ENCODE measurements around the gene SLC27A1.

The SLC27A1 gene

DNA sequence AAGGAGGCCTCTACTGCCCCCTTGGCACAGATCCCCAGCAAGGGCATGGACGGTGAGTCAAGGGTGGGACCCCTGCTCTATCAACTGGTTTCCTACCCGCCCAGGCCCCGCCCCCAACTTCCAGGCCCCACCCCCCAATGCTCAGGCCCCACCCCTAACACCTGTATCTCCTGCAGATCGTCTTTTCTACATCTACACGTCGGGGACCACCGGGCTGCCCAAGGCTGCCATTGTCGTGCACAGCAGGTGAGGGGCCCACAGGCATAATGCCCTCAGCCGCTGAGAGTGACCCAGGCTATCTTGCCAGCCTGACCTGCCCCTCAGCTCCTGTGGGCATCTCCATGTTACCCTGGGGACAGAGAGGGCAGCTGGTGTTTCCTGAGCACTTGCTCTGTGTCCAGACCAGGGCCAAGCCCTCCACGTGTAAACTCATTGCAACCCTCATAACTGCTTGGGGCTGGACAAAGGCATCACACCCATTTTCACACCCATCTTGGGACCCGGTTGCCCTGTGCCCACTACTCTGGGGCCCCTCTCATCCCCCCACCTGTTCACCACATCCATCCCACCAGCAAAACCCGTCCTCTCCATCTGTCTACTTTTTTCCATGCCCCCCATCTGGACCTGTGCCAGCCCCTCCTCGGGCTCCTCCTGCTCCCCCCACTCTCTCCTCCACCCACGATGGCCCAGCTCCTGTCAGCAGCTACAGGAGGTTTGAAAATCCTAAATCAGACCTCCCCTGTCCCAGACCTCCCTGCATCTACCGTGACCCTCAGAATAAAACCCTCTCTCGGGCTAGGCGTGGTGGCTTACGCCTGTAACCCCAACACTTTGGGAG is 17.2 kb downstream of the SLC27A1 start:
- no peak overlapping the region for H3K27ac Mint-ChIP-seq
- H3K36me3 Mint-ChIP-seq (ENCODE audit: low read depth) = peaks cover 12% of the 10 kb centered on the region
- no peak overlapping the region for H3K4me3 Mint-ChIP-seq
- H3K4me1 Mint-ChIP-seq = peaks cover 13% of the 10 kb centered on the region
- no peaks in the 10 kb centered on the region for H3K9me3 Mint-ChIP-seq
- TF ChIP-seq, protein P1, sequence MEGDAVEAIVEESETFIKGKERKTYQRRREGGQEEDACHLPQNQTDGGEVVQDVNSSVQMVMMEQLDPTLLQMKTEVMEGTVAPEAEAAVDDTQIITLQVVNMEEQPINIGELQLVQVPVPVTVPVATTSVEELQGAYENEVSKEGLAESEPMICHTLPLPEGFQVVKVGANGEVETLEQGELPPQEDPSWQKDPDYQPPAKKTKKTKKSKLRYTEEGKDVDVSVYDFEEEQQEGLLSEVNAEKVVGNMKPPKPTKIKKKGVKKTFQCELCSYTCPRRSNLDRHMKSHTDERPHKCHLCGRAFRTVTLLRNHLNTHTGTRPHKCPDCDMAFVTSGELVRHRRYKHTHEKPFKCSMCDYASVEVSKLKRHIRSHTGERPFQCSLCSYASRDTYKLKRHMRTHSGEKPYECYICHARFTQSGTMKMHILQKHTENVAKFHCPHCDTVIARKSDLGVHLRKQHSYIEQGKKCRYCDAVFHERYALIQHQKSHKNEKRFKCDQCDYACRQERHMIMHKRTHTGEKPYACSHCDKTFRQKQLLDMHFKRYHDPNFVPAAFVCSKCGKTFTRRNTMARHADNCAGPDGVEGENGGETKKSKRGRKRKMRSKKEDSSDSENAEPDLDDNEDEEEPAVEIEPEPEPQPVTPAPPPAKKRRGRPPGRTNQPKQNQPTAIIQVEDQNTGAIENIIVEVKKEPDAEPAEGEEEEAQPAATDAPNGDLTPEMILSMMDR (IDR thresholded peaks at IDR 0.05; ENCODE audit: unreplicated experiment in 3 of 3) = no peak
- no peaks in the 10 kb centered on the region for H3K27me3 Mint-ChIP-seq (ENCODE audit: low read depth)

DNA sequence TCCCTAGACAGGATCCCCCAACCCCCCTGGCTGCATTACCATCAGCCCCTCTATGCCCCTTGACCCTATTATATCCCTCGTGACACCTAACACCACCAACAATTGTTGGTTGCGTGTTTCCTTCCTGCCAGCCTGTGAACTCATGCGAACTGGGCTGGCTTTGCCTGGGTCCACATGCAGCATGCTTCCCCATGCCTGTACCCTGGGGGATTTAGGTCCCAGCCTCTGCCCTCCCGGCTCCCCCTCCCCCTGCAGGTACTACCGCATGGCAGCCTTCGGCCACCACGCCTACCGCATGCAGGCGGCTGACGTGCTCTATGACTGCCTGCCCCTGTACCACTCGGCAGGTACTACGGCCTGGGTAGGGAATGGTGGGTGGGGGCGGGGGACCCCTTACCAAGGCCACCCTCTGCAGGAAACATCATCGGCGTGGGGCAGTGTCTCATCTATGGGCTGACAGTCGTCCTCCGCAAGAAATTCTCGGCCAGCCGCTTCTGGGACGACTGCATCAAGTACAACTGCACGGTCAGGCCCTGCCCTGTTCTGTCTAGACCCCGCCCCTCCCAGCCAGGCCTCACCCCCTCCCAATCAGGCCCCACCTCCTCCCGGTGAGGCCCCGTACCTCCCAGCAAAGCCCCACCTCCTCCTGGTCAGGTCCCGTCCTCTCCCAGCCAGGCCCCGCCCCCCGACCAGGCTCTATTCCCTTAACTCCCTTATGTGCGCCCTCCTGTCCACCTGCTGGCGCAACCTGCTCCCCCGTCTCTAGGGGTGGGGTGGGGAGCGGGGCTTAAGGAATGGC is 18.5 kb downstream of the SLC27A1 start:
- Mint-ChIP-seq H3K4me3 (peak overlapping the region in 2 of 3 experiments; percentile 34 to 36), H3K36me3 (ENCODE audit: low read depth) (peaks cover 12% of the 10 kb centered on the region), H3K9me3 (no peaks in the 10 kb centered on the region), H3K27me3 (ENCODE audit: low read depth) (no peaks in the 10 kb centered on the region), H3K4me1 (peaks cover 13% of the 10 kb centered on the region), H3K27ac (peak overlapping the region in 2 of 3 experiments; percentile 7 to 40)
- TF ChIP-seq, protein P1 (IDR thresholded peaks at IDR 0.05; ENCODE audit: unreplicated experiment in 3 of 3) = peak; percentile 12 to 50 (median 16)

DNA sequence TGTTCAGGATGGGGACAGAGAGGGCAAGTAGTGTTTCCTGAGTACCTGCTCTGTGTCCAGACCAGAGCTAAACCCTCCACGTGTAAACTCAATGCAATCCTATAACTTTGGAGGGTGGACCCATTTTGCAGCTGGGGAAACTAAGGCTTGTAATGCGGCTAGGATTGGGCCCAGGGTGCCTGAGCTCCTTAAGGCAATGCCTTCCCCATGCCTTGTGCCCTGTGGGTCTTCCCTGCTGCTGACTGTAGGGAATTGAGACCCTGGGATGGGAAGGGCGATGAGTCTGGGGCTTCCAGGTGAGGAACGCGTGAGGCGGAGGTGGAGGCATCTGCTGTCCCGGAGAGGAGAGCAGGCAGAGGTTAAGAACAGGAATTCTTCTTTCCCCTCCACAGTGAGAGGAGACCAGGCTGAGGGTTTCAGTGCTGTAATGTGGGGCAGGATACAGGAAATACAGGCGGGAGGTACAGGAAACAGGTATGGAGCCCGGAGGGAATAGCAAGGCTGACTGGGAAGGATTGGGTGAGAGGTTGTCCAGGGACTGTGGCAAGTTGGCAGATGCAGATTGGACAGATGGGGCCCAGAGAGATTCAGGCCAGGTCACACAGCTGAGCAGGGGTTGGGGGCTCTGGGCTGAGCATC is 19.2 kb downstream of the SLC27A1 start:
- H3K9me3 Mint-ChIP-seq = no peaks in the 10 kb centered on the region
- H3K4me1 Mint-ChIP-seq = peaks cover 13% of the 10 kb centered on the region
- no peaks in the 10 kb centered on the region for H3K27me3 Mint-ChIP-seq (ENCODE audit: low read depth)
- H3K4me3 Mint-ChIP-seq = no peak overlapping the region
- TF ChIP-seq, protein P1 (IDR thresholded peaks at IDR 0.05; ENCODE audit: unreplicated experiment in 3 of 3) = no peak
- peak overlapping the region in 2 of 3 experiments; percentile 17 to 30 for H3K27ac Mint-ChIP-seq
- H3K36me3 Mint-ChIP-seq (ENCODE audit: low read depth) = peaks cover 9% of the 10 kb centered on the region

DNA sequence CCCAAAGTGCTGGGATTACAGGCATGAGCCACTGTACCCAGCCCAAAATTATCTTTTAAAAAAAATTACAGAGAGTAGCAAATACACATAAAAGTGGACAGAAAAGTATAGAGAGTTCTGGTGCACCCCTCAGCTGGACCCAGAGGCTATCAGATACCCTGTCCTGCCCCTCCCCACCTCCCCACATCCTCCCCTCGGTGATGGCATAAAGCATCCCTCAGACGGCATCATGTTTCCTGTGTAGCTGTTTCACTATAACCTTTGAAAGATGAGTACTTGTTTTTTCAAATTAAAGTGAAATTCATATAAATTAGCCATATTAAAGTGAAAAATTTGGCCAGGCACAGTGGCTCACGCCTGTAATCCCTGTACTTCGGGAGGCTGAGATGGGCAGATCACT is 20.1 kb downstream of the SLC27A1 start:
- peaks cover 13% of the 10 kb centered on the region for H3K4me1 Mint-ChIP-seq
- no peaks in the 10 kb centered on the region for H3K9me3 Mint-ChIP-seq
- H3K36me3 Mint-ChIP-seq (ENCODE audit: low read depth) = peaks cover 9% of the 10 kb centered on the region

DNA sequence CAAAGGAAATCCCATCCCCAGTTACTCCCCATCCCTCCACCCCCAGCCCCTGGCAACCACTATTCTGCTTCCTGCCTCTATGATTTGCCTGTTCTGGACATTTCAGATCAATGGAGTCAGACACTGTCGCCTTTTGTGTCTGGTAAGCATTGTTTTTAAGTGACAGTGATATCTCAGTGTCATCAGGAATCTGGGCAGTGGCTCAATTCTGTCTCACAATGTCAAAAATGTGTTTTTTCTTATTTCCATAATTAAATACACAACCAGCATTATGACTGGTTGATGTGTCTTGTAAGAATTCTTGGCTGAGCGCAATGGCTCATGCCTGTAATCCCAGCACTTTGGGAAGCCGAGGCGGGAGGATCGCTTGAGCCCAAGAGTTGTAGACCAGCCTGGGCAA is 21.0 kb downstream of the SLC27A1 start:
- TF ChIP-seq, protein P1 (IDR thresholded peaks at IDR 0.05; ENCODE audit: unreplicated experiment in 3 of 3) = no peak
- Mint-ChIP-seq H3K4me1 (peaks cover 20% of the 10 kb centered on the region), H3K27me3 (ENCODE audit: low read depth) (no peaks in the 10 kb centered on the region), H3K4me3 (no peak overlapping the region), H3K36me3 (ENCODE audit: low read depth) (peaks cover 9% of the 10 kb centered on the region), H3K27ac (peak overlapping the region in 1 of 3 experiments; percentile 54), H3K9me3 (no peaks in the 10 kb centered on the region)

More for the DNA sequence above, 20.1 kb downstream of the SLC27A1 start:
- H3K27me3 Mint-ChIP-seq (ENCODE audit: low read depth) = no peaks in the 10 kb centered on the region
- TF ChIP-seq, protein P1 (IDR thresholded peaks at IDR 0.05; ENCODE audit: unreplicated experiment in 3 of 3) = no peak
- H3K27ac Mint-ChIP-seq = no peak overlapping the region
- no peak overlapping the region for H3K4me3 Mint-ChIP-seq
